Heart left ventricle (tissue), 16 donors: ENCODE data around the gene DAB1. TPM values are rescaled to one million over a fixed set of nuclear protein-coding genes. Genes with fewer than 3 reads are reported as not detected.

ENCODE experiments used
- ATAC-seq, 4 donors: fragments of 200-7000 bp; cut with Tn5 transposase; one replicate each; pipeline ENCODE4 v1.9.1; 2020 to 2022; ENCODE audit warnings: moderate library complexity in 4 of 4, mild to moderate bottlenecking in 3 of 4, moderate number of reproducible peaks in 1 of 4
- DNase-seq, 5 donors: peaks; one replicate each; pipeline ENCODE4 v3.0.0-alpha.2; 2020
- H3K27ac ChIP-seq, 12 donors: fragments of 200-600 bp; sonication (generic) in 4 of 12; one replicate each; pipeline versions ENCODE4 v1.5.0 to v1.8.0; 2016 to 2022; ENCODE audit warnings: mild to moderate bottlenecking in 2 of 12
- H3K27me3 ChIP-seq, 9 donors: fragments of 200-600 bp; sonication (generic) in 2 of 9; one replicate each; pipeline versions ENCODE4 v1.5.1 to v1.8.0; 2016 to 2022; ENCODE audit warnings: mild to moderate bottlenecking in 3 of 9
- H3K36me3 ChIP-seq, 9 donors: fragments of 200-600 bp; sonication (generic) in 2 of 9; one replicate each; pipeline versions ENCODE4 v1.5.0 to v1.8.0; 2018 to 2022; ENCODE audit warnings: mild to moderate bottlenecking in 2 of 9
- H3K4me1 ChIP-seq, 12 donors: fragments of 200-600 bp; sonication (generic) in 4 of 12; one replicate each; pipeline versions ENCODE4 v1.5.0 to v1.8.0; 2016 to 2022; ENCODE audit warnings: mild to moderate bottlenecking in 3 of 12
- H3K4me3 ChIP-seq, 12 donors: fragments of 200-600 bp; sonication (generic) in 4 of 12; one replicate each; pipeline versions ENCODE4 v1.5.0 to v1.8.0; 2017 to 2022; ENCODE audit warnings: mild to moderate bottlenecking in 9 of 12, moderate library complexity in 4 of 12
- H3K9me3 ChIP-seq, 12 donors: fragments of 200-600 bp; sonication (generic) in 4 of 12; one replicate each; pipeline versions ENCODE4 v1.5.0 to v1.8.0; 2016 to 2022; ENCODE audit warnings: mild to moderate bottlenecking in 1 of 12
- POLR2A ChIP-seq, 2 donors: fragments of 450-650 bp; IDR thresholded peaks; one replicate each; pipeline ENCODE4 v1.6.1; 2017; ENCODE audit warnings: antibody characterized with exemption in 2 of 2, mild to moderate bottlenecking in 2 of 2, moderate library complexity in 2 of 2
- whole genome bisulfite sequencing, 4 donors: extraction: QIAGEN DNeasy Blood & Tissue Kit in 2 of 4; methylation state at CpG; one replicate each; pipeline versions ENCODE4 v1.1.5 to v1.1.7; 2013 to 2018; 5-methylcytosine and 5-hydroxymethylcytosine counted together
- intact Hi-C, 10 donors: fragments of 100-400 bp; cut with DNase I; formaldehyde crosslinking; loops; one replicate each; pipeline versions ENCODE4 v1.11.1 to v1.14.2; 2022
- polyA plus RNA-seq, 2 donors: library from polyadenylated mRNA; stranded (reverse); fragments of 200-250 nt; gene quantifications; one replicate each; pipeline ENCODE4 v1.2.3, GENCODE V29; 2013
- total RNA-seq, 9 donors: library from RNA; depleted of rRNA in 2 of 9; stranded (reverse); fragments of >200 nt in 2 of 9; fragmentation: NEBNext Ultra II Directional in 3 of 9; extraction: Animal tissue kit (Norgen Biotek cat#: 25700) in 3 of 9; gene quantifications; one replicate each; pipeline versions ENCODE4 v1.1.0 to v1.2.4, GENCODE V29; 2016 to 2023
- TF ChIP-seq, protein P1 (sequence below), 12 donors: fragments of 200-600 bp; sonication (generic) in 4 of 12; IDR thresholded peaks; one replicate each; pipeline versions ENCODE4 v1.5.0 to v1.8.0; 2018 to 2022; ENCODE audit warnings: antibody characterized with exemption in 12 of 12, mild to moderate bottlenecking in 5 of 12
- donor health status: ischemic (EF 13 %, LVEDD 7.1; RV severe dilation, severe dysfunction).
- donor health status: healthy with polysubstance abuse.
- donor health status: DM: no; HTN: yes; CAD: no.
- donor health status: DM: no; HTN: no; CAD: no.
- donor health status: ischemic (EF 25% LVEDD 6.9; RV normal size, moderate dysfunction).
- donor health status: ischemic (EF 25% LVEDD 5.7; RV mildly dilated, moderate dysfunction).
- donor health status: healthy.
- donor health status: DM: yes; HTN: yes; CAD: no.
- donor health status: ischemic (EF 35%, LVEDD 5.7; RV mildly dilated, moderate dysfunction).
- donor health status: nonischemic (EF 11% LVEDD 7.7; RV severe dilation, severe dysfunction).
- donor health status: DM: yes; HTN: yes; CAD: no.
- donor health status: PGD.
- donor health status: ischemic (EF 29% LVEDD 5.4; RV normal size, mild dysfunction).
- donor health status: nonischemic (EF 23%, LVEDD 6.1; RV moderate dilation, normal function).

Gene DAB1
- total and polyA plus RNA-seq, 11 donors = 0.26 to 28.8 (median 5.2) TPM

DNA sequence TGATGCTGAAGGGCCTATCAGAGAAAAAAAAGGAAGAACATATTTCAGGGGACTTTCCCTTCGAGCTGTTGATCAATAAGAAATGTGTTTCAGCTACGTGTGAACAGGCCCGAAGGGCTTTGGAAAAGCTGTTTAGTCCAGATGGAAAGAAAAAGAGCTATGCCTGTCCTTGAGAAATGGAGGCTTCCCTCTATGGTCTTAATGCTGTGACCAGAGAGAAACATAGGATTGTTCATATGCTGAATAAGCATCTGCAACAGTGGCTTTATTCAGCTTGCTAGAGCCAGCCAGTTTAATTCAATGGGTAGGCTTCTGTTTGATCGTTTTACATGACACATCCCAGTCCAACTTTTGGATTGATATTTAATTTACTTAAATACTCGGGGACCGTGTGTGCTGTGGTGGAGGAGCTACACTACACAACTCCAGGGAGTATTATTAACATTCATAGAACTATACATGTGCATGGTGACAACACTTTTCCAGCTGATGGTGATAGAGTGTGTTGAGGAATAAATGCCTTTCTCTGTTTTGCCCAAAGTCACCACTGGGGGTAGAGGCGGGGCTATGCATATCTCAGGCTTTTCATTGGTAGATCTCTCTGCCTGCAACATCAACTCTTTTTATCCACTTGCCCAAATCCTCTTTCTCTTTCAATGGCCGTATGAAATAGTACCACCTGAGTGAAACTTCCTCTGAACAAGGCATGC, 351.3 kb downstream of the DAB1 start:
- no peaks in the 10 kb centered on the region for H3K36me3 ChIP-seq
- ATAC-seq (no peak), DNase-seq (no peak)
- peaks cover 0 to 11% (median 0%) of the 10 kb centered on the region in 12 donors for H3K4me1 ChIP-seq
- no peak for TF ChIP-seq POLR2A (IDR thresholded peaks at IDR 0.05)
- TF ChIP-seq, protein P1, sequence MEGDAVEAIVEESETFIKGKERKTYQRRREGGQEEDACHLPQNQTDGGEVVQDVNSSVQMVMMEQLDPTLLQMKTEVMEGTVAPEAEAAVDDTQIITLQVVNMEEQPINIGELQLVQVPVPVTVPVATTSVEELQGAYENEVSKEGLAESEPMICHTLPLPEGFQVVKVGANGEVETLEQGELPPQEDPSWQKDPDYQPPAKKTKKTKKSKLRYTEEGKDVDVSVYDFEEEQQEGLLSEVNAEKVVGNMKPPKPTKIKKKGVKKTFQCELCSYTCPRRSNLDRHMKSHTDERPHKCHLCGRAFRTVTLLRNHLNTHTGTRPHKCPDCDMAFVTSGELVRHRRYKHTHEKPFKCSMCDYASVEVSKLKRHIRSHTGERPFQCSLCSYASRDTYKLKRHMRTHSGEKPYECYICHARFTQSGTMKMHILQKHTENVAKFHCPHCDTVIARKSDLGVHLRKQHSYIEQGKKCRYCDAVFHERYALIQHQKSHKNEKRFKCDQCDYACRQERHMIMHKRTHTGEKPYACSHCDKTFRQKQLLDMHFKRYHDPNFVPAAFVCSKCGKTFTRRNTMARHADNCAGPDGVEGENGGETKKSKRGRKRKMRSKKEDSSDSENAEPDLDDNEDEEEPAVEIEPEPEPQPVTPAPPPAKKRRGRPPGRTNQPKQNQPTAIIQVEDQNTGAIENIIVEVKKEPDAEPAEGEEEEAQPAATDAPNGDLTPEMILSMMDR (IDR thresholded peaks at IDR 0.05) = no peak
- H3K9me3 ChIP-seq = no peaks in the 10 kb centered on the region
- no peaks in the 10 kb centered on the region for H3K27me3 ChIP-seq
- no peak overlapping the region for H3K4me3 ChIP-seq
- no peak overlapping the region for H3K27ac ChIP-seq
- intact Hi-C loops = no loop called here
- WGBS, 4 donors = 84 to 92% (median 86%) methylated on average over 8 of the region's 8 CpGs

DNA sequence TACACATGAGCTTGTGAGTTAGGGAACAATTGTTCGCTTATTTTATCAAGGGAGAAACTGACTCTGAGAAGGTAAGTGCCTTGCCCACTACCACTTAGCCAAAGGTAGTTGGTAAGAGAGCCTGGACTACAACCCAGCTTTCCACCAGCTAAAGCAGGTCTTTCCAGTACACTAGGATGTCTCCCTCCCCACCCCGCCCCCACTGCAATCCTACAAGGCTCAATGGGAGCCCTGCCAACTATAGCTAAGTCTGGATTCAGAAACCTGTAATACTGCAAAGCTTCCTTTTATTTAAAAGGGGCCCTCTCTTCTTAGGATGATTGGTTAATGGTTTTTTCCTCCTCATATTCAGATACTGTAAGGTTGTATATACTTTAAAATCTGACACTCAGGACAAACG, 356.0 kb downstream of the DAB1 start:
- Histone ChIP-seq H3K4me3 (no peak overlapping the region), H3K36me3 (no peaks in the 10 kb centered on the region), H3K27me3 (no peaks in the 10 kb centered on the region), H3K9me3 (no peaks in the 10 kb centered on the region), H3K27ac (peak overlapping the region in 1 of 12 donors; percentile 4), H3K4me1 (peaks cover 0 to 19% (median 0%) of the 10 kb centered on the region in 12 donors)
- 63 to 68% (median 67%) methylated on average over 3 of the region's 3 CpGs for WGBS, 4 donors
- peak in 2 of 4 donors; percentile 44 to 47 for ATAC-seq
- no peak for TF ChIP-seq POLR2A (IDR thresholded peaks at IDR 0.05)
- TF ChIP-seq, protein P1 (IDR thresholded peaks at IDR 0.05) = no peak
- DNase-seq = peak in 4 of 5 donors; percentile 36 to 47 (median 38)
- intact Hi-C loops = loop anchor here in 3 of 10 donors (5.0 to 10.0 kb wide), 2 partner anchors 233 to 236 kb away; no protein-coding TSS in a partner anchor

DNA sequence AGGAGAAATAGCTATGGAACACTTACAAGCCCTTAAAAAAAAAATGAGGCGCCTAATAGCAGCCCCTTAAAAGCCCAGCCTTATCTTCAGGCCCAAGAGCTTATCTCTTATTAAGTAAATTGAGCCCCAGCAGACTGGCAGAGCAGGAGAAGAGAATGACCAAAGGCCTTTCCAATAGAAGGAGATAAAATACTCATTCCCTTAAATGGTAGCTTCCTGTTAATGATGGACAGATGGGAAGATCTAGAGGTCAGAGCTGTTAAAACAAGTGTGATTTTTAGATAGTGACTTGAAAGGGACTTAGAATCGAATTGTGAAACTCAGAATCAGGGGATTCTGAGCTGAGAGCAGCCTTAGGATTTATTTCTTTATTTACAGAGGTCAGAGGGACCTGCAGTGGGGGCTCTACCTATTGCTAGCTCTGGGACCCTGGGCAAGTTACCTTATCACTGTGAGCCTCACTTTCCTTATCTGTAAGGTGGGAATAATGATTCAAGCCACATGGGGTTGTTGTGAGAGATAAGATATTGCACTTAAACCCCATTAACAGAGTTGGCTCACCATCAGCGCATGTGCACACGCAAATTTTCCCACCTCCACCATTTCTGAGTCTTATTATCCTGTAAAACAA, 356.8 kb downstream of the DAB1 start:
- Histone ChIP-seq H3K36me3 (no peaks in the 10 kb centered on the region), H3K9me3 (no peaks in the 10 kb centered on the region), H3K27me3 (no peaks in the 10 kb centered on the region), H3K27ac (no peak overlapping the region), H3K4me3 (no peak overlapping the region), H3K4me1 (peaks cover 0 to 19% (median 0%) of the 10 kb centered on the region in 12 donors)
- TF ChIP-seq POLR2A (IDR thresholded peaks at IDR 0.05) = no peak
- TF ChIP-seq, protein P1 (IDR thresholded peaks at IDR 0.05) = no peak
- 63 to 83% (median 82%) methylated on average over 4 of the region's 4 CpGs for WGBS, 4 donors
- intact Hi-C loops = loop anchor here in 3 of 10 donors (5.0 to 10.0 kb wide), 2 partner anchors 232 to 235 kb away; no protein-coding TSS in a partner anchor
- no peak for DNase-seq
- no peak for ATAC-seq

DNA sequence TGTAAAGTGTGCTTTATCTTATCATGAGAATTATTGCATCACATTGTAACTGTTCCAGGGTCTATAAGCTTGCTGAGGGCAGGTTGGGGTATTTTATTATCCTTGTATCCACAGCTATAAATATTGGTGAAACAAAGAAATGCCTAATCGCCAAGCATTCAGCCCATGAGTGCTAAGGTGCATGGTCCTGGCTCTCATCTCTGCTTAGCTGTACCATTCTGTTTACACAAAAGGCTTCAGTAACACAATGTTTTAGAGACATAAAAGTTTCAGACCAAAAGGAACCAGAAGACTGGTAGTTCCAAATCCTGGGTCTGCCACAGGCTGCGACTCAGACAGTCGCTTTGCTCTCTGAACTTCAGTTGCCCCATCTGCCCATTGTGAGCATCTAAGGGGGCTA, 358.4 kb downstream of the DAB1 start:
- WGBS, 4 donors = 96 to 100% (median 98%) methylated on average over 3 of the region's 3 CpGs
- TF ChIP-seq, protein P1 (IDR thresholded peaks at IDR 0.05) = no peak
- no peak for TF ChIP-seq POLR2A (IDR thresholded peaks at IDR 0.05)
- intact Hi-C loops = loop anchor here in 3 of 10 donors (5.0 to 10.0 kb wide), 2 partner anchors 231 to 233 kb away; no protein-coding TSS in a partner anchor

More for the DNA sequence above, 358.4 kb downstream of the DAB1 start:
- H3K36me3 ChIP-seq = no peaks in the 10 kb centered on the region
- no peaks in the 10 kb centered on the region for H3K9me3 ChIP-seq
- H3K4me1 ChIP-seq = peaks cover 0 to 19% (median 0%) of the 10 kb centered on the region in 12 donors
- H3K4me3 ChIP-seq = no peak overlapping the region
- ATAC-seq = no peak
- H3K27ac ChIP-seq = no peak overlapping the region
- DNase-seq = no peak
- H3K27me3 ChIP-seq = no peaks in the 10 kb centered on the region
